Measurements from ENCODE around the gene GNA12. TPM values are rescaled to one million over a fixed set of nuclear protein-coding genes. Genes with fewer than 3 reads are reported as not detected.
"Not testable (repeated sequence)": the region's sequence is repeated elsewhere in the genome, so short reads cannot be mapped to it uniquely, and the experiment has no call there.

Gene GNA12
- total RNA-seq, 1 experiment from 2014 or later: 15.0 TPM

DNA sequence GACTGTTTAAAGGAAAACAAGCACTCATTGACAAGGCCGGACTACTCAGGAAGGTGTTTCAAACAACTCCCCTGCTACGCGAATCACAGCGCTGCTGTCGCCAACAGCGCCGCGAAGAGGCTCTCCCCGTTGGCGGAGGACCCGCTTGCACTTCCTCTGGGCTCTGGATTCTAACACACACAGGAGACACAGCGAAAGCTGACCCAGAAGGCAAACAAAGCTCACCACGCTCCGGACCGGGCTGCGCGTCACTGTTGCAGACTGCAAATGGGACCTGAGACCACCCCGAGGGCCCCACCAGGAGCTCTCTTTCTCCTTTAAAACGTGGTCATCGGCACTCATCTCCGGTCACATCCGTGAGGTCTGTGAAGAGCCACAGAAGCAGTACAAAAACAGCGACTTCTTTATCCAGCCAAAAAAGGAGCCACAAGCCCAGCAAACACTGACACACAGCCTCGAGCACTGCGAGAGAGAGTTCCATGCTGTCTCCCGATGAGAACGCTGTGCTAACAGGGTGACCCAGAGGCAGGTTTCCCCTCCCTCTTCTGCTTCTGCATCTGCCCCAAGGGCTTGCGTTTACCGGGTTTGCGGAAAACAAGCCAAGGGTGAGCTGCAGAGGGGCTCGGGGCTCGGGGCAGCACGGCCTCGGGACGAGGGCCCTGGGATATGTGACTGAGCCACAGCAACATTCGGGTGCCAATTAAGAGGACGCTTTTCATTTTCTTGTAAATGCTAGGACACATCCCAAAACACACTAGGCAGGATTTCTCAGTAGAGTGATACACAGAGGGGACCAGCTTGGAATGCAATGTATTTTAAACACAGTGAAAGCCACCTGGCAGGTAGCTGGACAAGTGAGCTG is 114.8 kb downstream of the GNA12 start:
- Histone ChIP-seq H3K4me2 (ENCODE audit: low read length) (no peak overlapping the region), H3K4me1 (ENCODE audit: insufficient read depth, low read length) (peaks cover 6% of the 10 kb centered on the region; the same call in 1 of the 2 replicates), H2AFZ (ENCODE audit: low read length) (no peak overlapping the region), H3K9ac (ENCODE audit: low read length) (no peak overlapping the region), H3F3A (ENCODE audit: low read length, unreplicated experiment) (no peaks in the 10 kb centered on the region), H3K36me3 (ENCODE audit: low read depth, low read length) (peaks cover 7% of the 10 kb centered on the region), H4K20me1 (ENCODE audit: low read length) (no peaks in the 10 kb centered on the region), H3K9me2 (replicated peaks; ENCODE audit: low read length) (no peaks in the 10 kb centered on the region), H3K4me3 (ENCODE audit: low read length) (no peak overlapping the region), H3K9me3 (ENCODE audit: low read length) (peaks cover 4% of the 10 kb centered on the region; the same call in 1 of the 2 replicates), H3K27ac (ENCODE audit: low read length) (no peak overlapping the region), H3K79me2 (ENCODE audit: low read length) (no peaks in the 10 kb centered on the region), H3K27me3 (ENCODE audit: low read length) (no peaks in the 10 kb centered on the region)
- POLR2A ChIA-PET (ENCODE audit: unreplicated experiment): no interaction called here
- TF ChIP-seq EZH2 (IDR thresholded peaks at IDR 0.05; ENCODE audit: low read length, unreplicated experiment): no peak
- no TSS peak for BruUV-seq (replicated peaks)
- no peak for ATAC-seq
- CTCF ChIA-PET: interaction anchor here (0.7 kb wide), 1 partner anchor 72 kb away, joined by 3 read pairs; no protein-coding TSS in a partner anchor
- DNase-seq: no peak
- intact Hi-C loops (cut with micrococcal nuclease): no loop called here

DNA sequence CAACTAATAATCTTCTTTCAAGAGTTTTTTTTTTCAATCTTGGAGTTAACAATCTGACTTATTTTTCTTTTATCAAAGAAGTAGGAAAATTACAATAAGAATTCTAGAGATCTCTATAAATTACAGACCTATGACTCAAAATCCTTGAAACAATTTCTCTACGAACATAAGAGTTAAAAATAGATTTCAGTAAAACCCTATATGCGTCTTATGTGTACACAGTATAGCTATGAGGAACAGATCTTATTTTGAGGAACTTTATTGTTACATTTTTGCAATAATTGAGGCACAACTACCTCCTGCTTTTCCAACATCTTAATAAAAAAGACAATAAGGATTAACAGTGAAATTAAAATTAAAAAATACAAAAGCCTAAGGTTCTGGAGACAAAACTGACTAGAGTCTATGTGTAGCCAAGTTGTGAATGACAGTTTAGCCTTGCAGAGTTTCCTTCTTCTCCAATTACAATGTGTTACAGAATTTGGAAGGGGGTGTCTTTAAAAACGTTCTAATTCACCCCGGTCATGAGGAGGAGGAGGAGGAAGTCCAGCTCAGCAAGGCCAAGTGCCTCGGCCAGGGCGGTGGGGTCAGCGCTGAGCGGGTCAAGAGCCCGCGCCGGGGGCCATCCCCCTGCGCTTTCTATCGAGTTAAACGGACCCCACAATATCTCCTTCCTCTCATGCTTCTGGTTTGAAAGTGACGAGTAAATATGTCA is 115.6 kb downstream of the GNA12 start:
- TF ChIP-seq, protein P1, sequence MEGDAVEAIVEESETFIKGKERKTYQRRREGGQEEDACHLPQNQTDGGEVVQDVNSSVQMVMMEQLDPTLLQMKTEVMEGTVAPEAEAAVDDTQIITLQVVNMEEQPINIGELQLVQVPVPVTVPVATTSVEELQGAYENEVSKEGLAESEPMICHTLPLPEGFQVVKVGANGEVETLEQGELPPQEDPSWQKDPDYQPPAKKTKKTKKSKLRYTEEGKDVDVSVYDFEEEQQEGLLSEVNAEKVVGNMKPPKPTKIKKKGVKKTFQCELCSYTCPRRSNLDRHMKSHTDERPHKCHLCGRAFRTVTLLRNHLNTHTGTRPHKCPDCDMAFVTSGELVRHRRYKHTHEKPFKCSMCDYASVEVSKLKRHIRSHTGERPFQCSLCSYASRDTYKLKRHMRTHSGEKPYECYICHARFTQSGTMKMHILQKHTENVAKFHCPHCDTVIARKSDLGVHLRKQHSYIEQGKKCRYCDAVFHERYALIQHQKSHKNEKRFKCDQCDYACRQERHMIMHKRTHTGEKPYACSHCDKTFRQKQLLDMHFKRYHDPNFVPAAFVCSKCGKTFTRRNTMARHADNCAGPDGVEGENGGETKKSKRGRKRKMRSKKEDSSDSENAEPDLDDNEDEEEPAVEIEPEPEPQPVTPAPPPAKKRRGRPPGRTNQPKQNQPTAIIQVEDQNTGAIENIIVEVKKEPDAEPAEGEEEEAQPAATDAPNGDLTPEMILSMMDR (conservative IDR thresholded peaks at IDR 0.05; ENCODE audit: low read depth, low read length): no peak
- TF ChIP-seq EZH2 (IDR thresholded peaks at IDR 0.05; ENCODE audit: low read length, unreplicated experiment): no peak
- TF ChIP-seq EZH2phosphoT487 (IDR thresholded peaks at IDR 0.05; ENCODE audit: borderline replicate concordance, low read length): no peak
- Histone ChIP-seq H3K4me3 (ENCODE audit: low read length) (no peak overlapping the region), H2AFZ (ENCODE audit: low read length) (no peak overlapping the region), H3K9me3 (ENCODE audit: low read length) (no peaks in the 10 kb centered on the region), H3K79me2 (ENCODE audit: low read length) (no peaks in the 10 kb centered on the region), H3K27ac (ENCODE audit: low read length) (no peak overlapping the region), H3K27me3 (ENCODE audit: low read length) (no peaks in the 10 kb centered on the region), H3K9me2 (replicated peaks; ENCODE audit: low read length) (no peaks in the 10 kb centered on the region), H3K4me1 (ENCODE audit: insufficient read depth, low read length) (peaks cover 6% of the 10 kb centered on the region; the same call in 1 of the 2 replicates), H3K36me3 (ENCODE audit: low read depth, low read length) (peaks cover 3% of the 10 kb centered on the region; the same call in 1 of the 2 replicates), H3K9ac (ENCODE audit: low read length) (no peak overlapping the region), H3K4me2 (ENCODE audit: low read length) (no peak overlapping the region), H4K20me1 (ENCODE audit: low read length) (no peaks in the 10 kb centered on the region), H3F3A (ENCODE audit: low read length, unreplicated experiment) (no peaks in the 10 kb centered on the region)
- ATAC-seq (no peak), DNase-seq (no peak)
- BruUV-seq (replicated peaks): TSS peak; percentile 18
- ChIA-PET CTCF (interaction anchor here (0.7 kb wide), 1 partner anchor 73 kb away, joined by 3 read pairs; no protein-coding TSS in a partner anchor), POLR2A (ENCODE audit: unreplicated experiment) (no interaction called here)
- intact Hi-C loops (cut with micrococcal nuclease): no loop called here

DNA sequence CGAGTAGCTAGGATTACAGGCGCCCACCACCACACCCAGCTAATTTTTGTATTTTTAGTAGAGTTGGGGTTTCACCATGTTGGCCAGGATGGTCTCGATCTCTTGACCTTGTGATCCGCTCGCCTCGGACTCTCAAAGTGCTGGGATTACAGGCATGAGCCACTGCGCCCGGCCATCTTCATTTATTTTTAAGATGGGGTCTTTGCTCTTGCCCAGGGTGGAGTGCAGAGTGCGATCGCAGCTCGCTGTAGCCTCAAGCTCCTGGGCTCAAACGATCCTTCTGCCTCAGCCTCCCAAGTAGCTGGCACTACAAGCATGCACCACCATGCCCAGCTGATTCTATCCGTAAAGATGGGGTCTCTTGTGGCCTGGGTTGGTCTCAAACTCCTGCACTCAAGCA is 116.9 kb downstream of the GNA12 start:
- H3K4me2 ChIP-seq (ENCODE audit: low read length); H3K9me3 ChIP-seq (ENCODE audit: low read length); BruUV-seq (replicated peaks); H3K9me2 ChIP-seq (replicated peaks; ENCODE audit: low read length); H3K79me2 ChIP-seq (ENCODE audit: low read length); H3K27ac ChIP-seq (ENCODE audit: low read length); CTCF ChIA-PET; H2AFZ ChIP-seq (ENCODE audit: low read length); DNase-seq; H3K27me3 ChIP-seq (ENCODE audit: low read length); H3K4me1 ChIP-seq (ENCODE audit: insufficient read depth, low read length); H3F3A ChIP-seq (ENCODE audit: low read length, unreplicated experiment); ATAC-seq; H4K20me1 ChIP-seq (ENCODE audit: low read length); H3K36me3 ChIP-seq (ENCODE audit: low read depth, low read length); H3K9ac ChIP-seq (ENCODE audit: low read length); intact Hi-C loops (cut with micrococcal nuclease); H3K4me3 ChIP-seq (ENCODE audit: low read length); POLR2A ChIA-PET (ENCODE audit: unreplicated experiment): not testable (repeated sequence)

Measured in PC-3 (cell line).